GM21526 (cell line): Measurements from ENCODE around the gene STAC2.
"Not testable (repeated sequence)": the region's sequence is repeated elsewhere in the genome, so short reads cannot be mapped to it uniquely, and the experiment has no call there.

Experiments used
- ATAC-seq: cut with Tn5 transposase; IDR thresholded peaks from one replicate; pipeline ENCODE4 v1.9.1; 2021; ENCODE audit warnings: moderate library complexity; ENCODE audit not compliant: unreplicated experiment, low FRiP score

Gene STAC2

DNA sequence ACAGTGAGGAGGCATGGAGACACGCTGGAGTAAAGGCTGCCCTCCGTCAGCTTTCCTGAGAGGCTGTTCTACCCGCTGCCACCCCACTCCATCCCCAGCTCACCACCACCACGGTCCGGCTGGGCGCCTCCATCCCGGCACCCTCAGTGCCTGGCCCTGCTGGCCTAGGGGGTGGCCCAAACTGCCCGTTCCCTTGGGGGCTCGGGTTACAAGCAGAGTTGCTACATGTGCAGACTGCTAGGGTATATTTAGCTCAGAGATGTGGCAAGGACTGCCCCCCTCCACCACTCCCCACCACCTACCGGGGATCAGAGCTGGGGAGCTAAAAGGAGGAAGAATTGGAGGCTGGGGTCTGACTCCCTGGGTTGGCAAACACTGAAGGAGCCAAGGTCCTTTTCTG lies 32.4 kb downstream of the STAC2 start:
- no peak for ATAC-seq

DNA sequence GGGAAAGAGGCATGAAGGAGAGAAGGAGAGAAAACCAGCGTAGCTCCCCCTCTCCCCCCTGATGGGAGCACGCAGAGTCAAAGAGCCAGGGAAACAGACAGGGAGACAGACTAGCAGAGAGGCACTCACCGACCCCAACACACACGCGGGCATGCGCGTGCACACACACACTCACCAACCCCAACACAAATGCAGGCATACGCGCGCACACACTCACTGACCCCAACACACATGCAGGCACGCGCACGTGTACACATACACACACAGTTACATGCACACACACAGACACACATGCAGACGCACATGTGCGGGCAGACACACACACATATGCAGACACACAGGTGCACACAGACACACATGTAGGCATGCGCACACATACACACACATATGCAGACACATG lies 32.8 kb downstream of the STAC2 start:
- no peak for ATAC-seq

DNA sequence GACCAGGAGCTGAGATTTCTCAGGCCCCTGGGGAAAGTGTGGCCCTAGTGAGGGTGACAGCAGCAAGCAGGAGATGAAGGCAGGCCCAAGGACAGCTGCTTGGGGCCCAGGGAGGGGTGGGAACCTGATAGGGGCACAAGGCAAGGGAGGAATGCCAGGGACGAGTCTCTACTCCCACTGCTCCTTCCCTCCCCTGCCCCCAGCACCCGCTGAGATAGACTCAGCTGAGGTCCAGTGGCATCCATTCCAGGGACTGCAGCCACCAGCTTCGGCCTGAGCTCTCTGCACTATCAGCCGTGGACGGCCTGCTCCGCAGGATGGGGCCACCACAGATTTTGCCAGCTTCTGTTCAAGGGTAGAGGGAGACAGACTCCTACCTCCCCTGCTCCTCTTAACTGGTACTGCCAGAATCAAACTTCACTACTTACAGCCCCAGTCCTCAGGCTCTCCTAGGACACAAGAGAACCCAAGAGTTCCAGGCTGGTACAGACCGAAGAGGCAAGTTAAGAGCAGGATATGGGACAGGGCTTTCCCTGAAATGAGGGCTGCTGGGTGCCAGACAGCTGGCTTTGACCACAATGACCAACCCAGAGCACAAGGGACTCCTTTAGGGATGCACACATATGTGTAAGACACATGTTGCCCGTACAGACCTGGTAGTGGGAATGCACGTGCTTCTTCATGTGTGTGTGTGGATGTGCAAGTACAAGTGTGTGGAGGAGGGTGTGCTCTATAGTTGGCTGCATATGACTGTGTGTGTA lies 33.8 kb downstream of the STAC2 start:
- no peak for ATAC-seq

DNA sequence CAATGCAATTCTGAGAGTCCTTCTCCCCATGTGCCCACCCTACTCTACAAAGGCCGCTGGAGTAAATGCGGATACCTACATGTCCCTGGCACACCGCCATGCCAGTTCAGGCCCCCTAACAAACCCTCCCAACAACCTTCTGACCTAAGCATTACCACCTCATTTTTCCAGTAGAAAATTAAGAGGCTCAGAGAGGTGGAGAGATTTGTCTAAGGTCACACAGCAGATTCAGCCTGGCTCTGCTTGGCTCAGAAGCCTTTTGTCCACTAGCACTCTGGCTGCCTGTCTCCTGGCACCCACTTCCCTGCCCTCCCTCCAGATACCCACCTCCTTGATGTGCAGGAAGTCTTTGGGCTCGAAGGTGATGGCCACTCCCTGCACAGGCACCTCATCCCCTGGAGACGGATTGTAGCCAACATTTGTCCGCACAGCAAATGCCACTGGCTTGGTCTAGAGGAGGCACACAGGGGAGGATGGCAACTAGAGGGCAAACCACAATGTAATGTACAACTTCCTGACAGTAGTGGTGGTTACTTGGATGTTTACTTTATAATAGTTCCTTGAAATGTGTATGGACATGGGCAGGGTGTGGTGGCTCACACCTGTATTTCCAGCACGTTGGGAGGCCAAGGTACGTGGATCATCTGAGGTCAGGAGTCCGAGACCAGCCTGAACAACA lies 38.5 kb downstream of the STAC2 start:
- no peak for ATAC-seq

DNA sequence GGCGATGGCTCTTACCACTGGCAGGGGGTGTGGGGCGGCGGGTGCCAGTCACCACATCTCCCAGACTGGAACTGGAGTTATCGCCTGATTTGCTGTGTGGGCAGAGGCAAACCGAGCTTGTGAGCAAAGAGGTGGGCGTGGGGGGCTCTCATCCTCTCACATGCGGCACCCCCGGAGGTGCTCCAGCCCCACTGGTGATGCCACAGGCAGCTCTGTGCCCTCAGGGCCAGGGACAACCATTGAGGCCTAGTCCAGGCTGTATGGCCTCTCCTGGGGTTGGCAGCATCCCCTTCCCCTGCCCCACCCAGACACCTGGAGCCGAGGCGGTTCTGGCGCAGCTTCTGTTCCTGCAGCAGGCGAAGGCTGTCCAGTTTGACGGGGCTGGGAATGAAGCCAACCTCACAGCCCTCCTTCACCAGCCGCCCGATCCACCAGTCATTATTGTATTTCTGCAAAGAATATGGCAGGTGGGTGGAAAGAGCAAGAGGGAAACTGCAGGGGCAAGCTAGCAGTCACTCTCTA lies 39.2 kb downstream of the STAC2 start:
- no peak for ATAC-seq

DNA sequence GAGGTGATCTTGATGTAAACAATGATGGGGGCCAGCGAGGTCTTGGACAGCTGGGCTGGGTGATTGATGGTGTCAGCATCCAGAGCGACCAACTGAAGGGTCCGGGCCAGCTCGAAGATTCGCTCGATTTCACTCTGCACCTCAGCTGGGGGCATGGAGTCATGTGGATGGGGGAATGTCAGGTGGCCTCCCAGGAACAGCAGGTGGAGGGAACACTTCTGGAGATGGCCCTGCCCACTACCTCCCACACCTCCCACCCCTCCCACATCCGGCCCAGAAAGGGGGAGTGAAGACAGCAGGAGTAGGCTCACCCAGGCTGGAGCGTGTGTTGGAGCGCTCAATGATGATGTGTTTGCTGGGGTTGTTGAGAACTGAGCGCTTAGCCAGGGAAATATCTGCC lies 42.0 kb downstream of the STAC2 start:
- ATAC-seq = no peak

DNA sequence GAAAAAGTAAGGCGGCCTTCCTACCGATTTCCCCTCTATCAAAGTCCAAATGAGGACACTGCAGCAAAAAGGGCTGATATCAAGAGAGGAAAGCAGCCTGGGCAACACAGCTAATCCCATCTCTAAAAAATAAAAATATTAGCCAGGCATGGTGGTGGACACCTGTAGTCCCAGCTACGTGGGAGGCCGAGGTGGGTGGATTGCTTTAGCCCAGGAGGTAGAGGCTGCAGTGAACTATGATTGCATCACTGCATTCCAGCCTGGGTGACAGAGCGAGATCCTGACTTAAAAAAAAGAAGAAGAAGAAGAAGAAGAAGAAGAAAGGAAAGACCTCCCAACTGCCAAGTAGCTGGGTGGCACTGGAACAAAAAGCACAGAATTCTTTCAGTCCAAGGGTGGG lies 42.7 kb downstream of the STAC2 start:
- no peak for ATAC-seq

DNA sequence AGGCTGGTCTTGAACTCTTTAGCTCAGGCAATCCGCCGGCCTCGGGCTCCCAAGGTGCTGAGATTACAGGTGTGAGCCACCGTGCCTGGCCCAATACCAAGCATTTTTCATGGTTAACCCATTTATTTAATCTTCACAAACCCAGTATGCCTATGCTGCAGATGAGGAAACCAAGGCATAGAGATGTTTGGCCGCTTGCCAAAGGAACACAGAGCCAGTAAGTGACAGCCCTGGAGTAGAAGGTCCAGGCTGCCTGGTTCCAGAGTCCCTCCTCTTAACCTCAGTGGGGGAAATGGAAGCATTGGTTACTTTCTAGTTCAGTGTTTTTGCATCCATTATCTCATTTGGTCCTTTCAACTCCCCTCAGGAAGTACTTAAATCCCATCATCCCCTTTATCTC lies 44.4 kb downstream of the STAC2 start:
- no peak for ATAC-seq

DNA sequence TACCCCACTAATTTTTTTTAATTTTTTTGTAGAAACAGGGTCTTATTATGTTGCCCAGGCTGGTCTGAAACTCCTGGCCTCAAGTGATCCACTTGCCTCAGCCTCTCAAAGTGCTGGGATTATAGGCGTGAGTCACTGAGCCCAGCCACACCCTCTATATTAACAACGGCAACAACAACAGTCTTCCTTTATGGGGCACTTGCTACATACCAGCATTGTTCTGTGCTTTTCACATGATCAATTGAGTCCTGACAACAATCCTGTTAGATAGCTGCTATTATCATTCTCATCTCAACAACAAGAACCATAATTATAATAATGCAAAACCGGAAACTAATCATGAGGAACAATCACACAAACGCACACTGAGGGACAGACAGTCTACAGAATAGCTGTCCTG lies 47.2 kb downstream of the STAC2 start:
- no peak for ATAC-seq

DNA sequence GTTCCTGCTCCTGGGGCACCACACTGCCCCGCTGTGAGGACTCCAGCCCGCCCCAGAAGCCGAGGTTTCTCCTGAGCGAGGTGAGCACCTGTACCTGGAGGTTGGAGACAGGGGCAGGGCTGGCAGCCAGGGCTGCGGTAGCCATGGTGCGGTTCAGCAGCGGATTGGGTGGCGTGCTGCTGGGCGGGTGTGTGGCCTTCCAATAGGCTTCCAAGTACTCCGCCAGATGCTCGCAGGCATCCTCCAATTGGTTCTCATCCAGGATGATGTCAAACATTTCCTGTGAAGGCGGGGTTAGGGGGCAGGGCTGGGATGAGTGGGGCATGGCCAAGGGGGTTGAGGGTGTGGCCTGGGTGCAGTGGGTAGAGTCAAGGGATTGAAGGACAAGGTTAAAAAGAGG lies 48.5 kb downstream of the STAC2 start:
- ATAC-seq = no peak

DNA sequence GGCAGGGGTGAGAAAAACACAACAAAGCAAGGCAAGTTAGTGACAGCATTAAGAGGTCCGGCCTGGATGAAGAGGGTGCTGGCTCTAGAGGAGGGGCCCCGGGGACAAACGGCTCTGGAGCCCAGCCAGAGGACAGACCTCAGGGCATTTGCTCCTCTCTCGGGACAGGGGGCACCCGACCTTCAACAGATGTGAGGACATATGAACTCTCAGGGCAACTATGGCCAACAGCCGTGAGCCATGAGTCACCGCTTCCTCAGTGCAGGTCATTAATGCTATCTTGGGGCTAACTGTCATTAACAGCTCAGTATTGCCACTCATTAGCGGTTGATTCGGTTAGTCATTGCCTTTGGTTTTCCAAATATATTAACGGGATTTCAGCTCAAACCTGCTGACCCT lies 50.1 kb downstream of the STAC2 start:
- no peak for ATAC-seq

DNA sequence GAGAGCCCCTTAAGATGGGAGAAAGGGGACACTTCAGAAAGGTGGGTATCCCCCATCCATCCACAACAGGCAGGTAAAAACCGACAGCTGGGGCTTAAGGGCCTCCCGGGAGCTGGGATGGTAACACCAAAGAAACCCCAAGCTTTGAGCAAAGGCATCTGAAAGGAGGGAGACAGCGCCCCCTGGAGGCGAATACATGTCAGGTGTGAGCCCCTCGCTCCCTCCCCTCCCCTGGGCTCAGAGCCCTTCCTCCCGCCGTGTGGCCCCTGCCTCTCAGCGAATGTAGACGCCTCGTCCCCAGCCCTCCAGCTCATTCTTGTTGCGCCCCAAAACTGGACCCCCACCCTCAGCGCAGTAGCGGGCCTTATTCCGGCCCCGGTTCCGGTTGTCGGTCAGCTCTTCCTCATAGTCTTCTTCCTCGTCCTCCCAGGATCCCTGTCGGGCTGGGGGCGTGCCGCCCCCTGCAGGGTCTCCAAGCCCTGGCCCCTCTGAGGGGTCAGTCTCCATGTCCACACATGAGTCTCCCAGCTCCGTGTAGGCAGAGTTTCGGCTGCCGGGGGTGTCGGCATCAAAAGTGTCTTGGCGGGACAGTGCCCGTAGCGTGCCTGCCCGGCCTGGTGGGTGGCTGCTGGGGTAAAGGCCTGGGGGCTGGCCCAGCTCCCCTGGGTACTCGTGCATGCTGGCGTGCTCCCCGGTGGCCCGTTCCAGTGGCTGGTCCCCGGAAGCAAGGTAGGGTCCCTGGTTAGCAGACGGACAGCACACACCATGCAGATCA lies 50.6 kb downstream of the STAC2 start:
- ATAC-seq = no peak

DNA sequence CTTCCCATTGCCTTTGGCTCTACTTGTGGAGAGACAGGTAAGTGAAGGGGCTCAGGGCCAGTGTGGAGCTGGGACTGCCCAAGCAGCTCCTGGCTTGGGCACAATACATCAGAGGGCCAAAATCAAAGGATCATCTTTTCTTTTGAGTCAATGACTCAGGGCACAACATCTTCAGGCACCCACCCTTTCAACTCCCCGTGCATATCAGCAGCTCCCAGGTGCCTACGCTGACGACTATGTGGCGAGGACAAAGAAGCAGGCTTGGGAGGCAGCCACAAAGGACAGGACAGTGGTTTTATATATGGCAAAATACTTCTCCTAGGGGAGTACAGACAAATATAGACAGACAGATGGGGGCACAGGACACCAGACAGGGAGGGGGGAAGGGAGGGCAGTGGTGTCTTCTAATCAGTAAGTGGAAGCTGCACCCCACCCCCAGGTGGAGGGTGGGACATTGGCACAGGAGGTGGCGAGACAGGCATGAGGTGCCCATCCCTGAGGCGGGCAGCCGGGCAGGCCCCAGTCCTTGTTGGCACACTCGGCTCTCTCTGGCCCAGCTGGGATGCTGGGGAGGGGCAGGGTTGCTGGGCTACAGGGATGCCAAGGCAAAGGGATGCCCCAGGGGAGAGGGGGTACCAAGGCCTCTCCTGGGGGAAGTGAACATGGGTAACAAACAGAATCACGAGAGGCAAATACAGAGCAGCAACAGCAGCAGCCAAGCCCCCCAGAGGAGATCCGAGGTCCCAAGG lies 52.0 kb downstream of the STAC2 start:
- ATAC-seq = no peak

DNA sequence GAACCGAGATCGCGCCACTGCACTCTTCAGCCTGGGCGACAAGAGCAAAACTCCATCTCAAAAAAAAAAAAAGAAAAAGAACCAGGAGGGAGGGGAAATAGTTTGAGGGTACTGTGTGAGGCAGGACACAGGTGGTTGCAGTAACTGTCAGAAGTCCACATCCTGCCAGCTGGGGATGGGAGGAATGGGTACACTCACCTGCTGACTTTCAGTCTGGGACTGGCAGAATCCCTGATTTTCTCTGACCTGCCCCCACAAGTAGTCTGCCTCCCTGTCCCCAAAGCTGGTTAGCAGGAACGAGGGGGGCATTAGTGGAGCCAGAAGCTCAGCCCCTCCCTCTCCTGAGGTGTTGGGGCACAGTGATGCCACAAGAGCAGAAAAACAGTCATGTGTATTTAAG lies 52.7 kb downstream of the STAC2 start:
- no peak for ATAC-seq

DNA sequence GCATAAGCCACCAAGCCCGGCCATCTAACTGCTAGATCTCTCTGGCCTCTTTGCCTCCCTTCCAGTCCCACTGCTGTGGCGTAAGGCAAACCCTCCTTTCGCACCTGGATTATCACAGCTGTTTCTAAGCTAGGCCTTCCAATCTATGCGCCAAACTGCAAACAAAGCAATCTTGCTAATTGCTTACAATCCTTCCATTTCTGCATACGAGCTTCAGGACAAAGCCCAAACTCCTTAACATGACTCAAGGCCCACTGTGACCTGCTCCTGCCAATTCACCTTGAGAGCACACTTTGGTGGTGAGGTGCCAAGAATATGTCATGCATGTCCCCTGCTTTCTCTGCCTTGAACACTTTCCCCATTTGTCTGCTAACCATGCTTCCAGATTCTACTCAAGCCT lies 53.8 kb downstream of the STAC2 start:
- no peak for ATAC-seq

DNA sequence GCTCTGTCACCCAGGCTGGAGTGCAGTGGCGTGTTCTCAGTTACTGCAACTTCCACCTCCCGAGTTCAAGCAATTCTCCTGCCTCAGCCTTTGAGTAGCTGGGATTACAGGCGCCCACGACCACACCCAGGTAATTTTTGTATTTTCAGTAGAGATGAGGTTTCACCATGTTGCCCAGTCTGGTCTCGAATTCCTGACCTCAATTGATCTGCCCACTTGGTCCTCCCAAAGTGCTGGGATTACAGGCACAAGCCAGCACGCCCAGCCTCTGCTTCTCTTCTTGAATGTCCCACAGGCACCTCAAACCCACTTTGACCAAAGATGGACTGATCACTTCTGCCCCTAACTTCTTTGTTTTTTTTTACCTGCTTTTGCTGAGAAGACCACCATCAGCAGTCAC lies 55.2 kb downstream of the STAC2 start:
- ATAC-seq = no peak

DNA sequence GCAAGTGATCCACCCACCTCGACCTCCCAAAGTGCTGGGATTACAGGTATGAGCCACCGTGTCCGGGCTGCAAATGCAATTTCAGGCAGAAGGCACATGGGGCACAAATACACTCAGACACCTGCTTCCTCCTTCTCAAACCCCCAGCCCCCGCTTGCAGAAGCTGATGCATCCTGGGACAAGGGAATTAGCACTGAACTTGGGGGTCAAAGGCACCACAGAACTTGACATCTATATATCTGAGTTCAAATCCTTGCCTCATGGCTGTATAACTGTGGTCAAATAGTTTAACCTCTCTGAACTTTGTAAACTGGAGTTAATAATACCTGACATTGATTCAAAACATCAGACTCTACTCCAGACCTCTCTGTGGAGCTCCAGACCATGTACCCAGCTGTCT lies 55.6 kb downstream of the STAC2 start:
- no peak for ATAC-seq

DNA sequence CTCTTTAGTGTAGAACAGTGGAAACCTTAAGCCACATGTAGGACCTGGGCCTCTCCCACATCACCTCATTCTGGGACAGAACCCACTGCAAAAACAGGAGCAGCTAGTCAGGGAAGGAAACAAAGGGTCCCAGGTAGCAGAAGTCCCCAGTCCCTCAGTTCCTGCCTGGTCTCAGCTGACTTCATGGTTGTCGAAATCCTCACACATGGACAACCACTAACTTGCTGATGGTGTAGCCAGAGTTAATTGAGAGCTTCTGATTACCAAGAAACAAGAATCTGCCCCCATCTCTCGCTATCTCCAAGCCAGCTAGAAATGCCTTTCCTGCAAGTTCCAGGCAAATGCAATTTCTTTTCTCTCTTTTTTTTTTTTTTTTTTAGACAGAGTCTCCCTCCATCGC lies 56.2 kb downstream of the STAC2 start:
- ATAC-seq = no peak

DNA sequence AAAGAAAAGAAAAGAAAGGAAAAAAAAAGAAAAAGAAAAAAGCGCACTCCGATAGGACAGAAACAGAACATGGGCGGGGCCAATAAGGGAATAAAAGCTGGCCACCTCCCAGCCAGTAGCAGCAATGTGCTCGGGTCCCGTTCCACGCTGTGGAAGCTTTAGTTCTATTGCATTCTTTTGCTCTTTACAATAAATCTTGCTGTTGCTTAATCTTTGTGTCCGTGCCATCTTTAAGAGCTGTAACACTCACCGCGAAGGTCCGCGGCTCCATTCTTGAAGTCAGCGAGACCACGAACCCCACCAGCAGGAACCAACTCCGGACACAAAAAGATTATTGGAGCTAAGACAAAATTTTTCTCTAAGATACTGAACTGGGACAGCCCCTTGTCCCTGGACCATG lies 56.6 kb downstream of the STAC2 start:
- no peak for ATAC-seq

DNA sequence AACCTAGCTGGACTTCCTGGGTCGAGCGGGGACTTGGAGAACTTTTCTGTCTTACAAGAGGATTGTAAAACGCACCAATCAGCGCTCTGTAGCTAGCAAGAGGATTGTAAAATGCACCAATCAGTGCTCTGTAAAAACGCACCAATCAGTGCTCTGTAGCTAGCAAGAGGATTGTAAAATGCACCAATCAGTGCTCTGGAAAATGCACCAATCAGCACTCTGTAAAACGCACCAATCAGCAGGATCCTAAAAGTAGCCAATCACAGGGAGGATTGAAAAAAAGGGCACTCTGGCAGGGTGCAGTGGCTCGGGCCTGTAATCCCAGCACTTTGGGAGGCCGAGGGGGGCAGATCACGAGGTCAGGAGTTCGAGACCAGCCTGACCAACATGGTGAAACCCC lies 57.2 kb downstream of the STAC2 start:
- ATAC-seq = not testable (repeated sequence)

DNA sequence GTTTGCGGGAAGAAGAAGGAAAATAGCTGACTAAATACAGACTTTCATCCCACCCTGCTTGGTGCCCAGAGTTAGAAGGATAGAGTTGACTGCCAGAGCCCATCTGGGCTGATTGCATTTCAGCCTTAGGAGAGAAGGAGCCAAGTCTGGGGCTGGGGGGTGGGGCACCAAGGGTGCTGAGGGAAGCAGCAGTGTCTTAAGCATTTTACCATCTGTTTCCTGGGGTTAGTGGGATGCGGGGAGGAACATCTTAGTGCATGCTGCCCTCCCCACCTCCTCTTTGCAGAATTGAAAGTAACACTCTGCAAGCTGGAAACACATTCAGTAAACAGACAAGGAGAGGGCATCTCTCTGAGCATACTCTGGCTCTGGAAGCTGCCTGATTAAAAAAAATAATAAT lies 58.3 kb downstream of the STAC2 start:
- no peak for ATAC-seq
